H9 (cell line): Measurements from ENCODE around the gene IL16. TPM values are rescaled to one million over a fixed set of nuclear protein-coding genes. Genes with fewer than 3 reads are reported as not detected.

Experiments
- DNase-seq: peaks from one replicate; pipeline ENCODE4 v3.0.0-alpha.2; 2017
- H2AFZ ChIP-seq: one replicate; pipeline ENCODE4 v1.6.1; 2013; ENCODE audit warnings: mild to moderate bottlenecking, low read length, control low read depth, moderate library complexity
- H2AK5ac ChIP-seq: 2 replicates; pipeline ENCODE4 v1.6.1; 2013; ENCODE audit warnings: low read length, control low read depth, mixed read lengths; ENCODE audit not compliant: insufficient read length
- H2BK120ac ChIP-seq: one replicate; pipeline ENCODE4 v1.6.1; 2013; ENCODE audit warnings: low read depth, mild to moderate bottlenecking, low read length, control low read depth, inconsistent platforms; ENCODE audit not compliant: poor library complexity, severe bottlenecking
- H2BK12ac ChIP-seq: 2 replicates; pipeline ENCODE4 v1.6.1; 2013; ENCODE audit warnings: low read length, control low read depth, mixed read lengths, low read depth; ENCODE audit not compliant: insufficient read length
- H2BK15ac ChIP-seq: 2 replicates; pipeline ENCODE4 v1.6.1; 2013; ENCODE audit warnings: low read depth, low read length, control low read depth
- H2BK20ac ChIP-seq: one replicate; pipeline ENCODE4 v1.6.1; 2013; ENCODE audit warnings: low read depth, mild to moderate bottlenecking, low read length, control low read depth, inconsistent platforms; ENCODE audit not compliant: poor library complexity, severe bottlenecking
- H2BK5ac ChIP-seq: 2 replicates; pipeline ENCODE4 v1.6.1; 2013; ENCODE audit warnings: low read length, control low read depth, mixed read lengths; ENCODE audit not compliant: insufficient read length
- H3K14ac ChIP-seq: 2 replicates; pipeline ENCODE4 v1.6.1; 2013; ENCODE audit warnings: low read length, control low read depth; ENCODE audit not compliant: insufficient read depth
- H3K18ac ChIP-seq: 2 replicates; pipeline ENCODE4 v1.6.1; 2013; ENCODE audit warnings: low read depth, mild to moderate bottlenecking, mixed read lengths, low read length, control low read depth; ENCODE audit not compliant: insufficient read length
- H3K23ac ChIP-seq: 2 replicates; pipeline ENCODE4 v1.6.1; 2013; ENCODE audit warnings: low read length, control low read depth, mixed read lengths, low read depth; ENCODE audit not compliant: insufficient read length
- H3K23me2 ChIP-seq: 2 replicates; pipeline ENCODE4 v1.6.1; 2013; ENCODE audit warnings: low read depth, mild to moderate bottlenecking, mixed read lengths, low read length, control low read depth; ENCODE audit not compliant: insufficient read length, poor library complexity, severe bottlenecking
- H3K27ac ChIP-seq: 2 replicates; pipeline ENCODE4 v1.5.1; 2013; ENCODE audit warnings: low read length, control low read depth, mixed read lengths, low read depth; ENCODE audit not compliant: insufficient read length
- H3K27me3 ChIP-seq: 2 replicates; pipeline ENCODE4 v1.6.1; 2013; ENCODE audit warnings: low read length, control low read depth, inconsistent platforms; ENCODE audit not compliant: insufficient read depth
- H3K4ac ChIP-seq: 2 replicates; pipeline ENCODE4 v1.6.1; 2013; ENCODE audit warnings: low read depth, mild to moderate bottlenecking, control low read depth, inconsistent platforms, low read length, moderate library complexity
- H3K4me1 ChIP-seq: 2 replicates; pipeline ENCODE4 v1.6.1; 2013; ENCODE audit warnings: low read length, control low read depth, inconsistent platforms; ENCODE audit not compliant: insufficient read depth
- H3K4me2 ChIP-seq: 2 replicates; pipeline ENCODE4 v1.6.1; 2013; ENCODE audit warnings: low read length, control low read depth, mixed read lengths; ENCODE audit not compliant: insufficient read length, insufficient read depth
- H3K56ac ChIP-seq: 2 replicates; pipeline ENCODE4 v1.6.1; 2013; ENCODE audit warnings: low read depth, mild to moderate bottlenecking, mixed read lengths, low read length, control low read depth; ENCODE audit not compliant: insufficient read length
- H3K79me1 ChIP-seq: 2 replicates; pipeline ENCODE4 v1.6.1; 2013; ENCODE audit warnings: low read depth, mild to moderate bottlenecking, moderate library complexity, low read length, control low read depth, inconsistent platforms; ENCODE audit not compliant: insufficient read depth, poor library complexity, severe bottlenecking
- H3K79me2 ChIP-seq: 2 replicates; pipeline ENCODE4 v1.6.1; 2013; ENCODE audit warnings: low read length, control low read depth, inconsistent platforms; ENCODE audit not compliant: insufficient read depth
- H3K9ac ChIP-seq: 2 replicates; pipeline ENCODE4 v1.6.1; 2013; ENCODE audit warnings: low read length, control low read depth, mixed read lengths; ENCODE audit not compliant: insufficient read length; ENCODE audit errors: extremely low read depth
- H3K9me3 ChIP-seq: one replicate; pipeline ENCODE4 v1.6.1; 2013; ENCODE audit warnings: low read depth, low read length, inconsistent platforms; ENCODE audit not compliant: control insufficient read depth
- H3T11ph ChIP-seq: one replicate; pipeline ENCODE4 v1.6.1; 2013; ENCODE audit warnings: mild to moderate bottlenecking, low read length, control low read depth, inconsistent platforms
- H4K20me1 ChIP-seq: one replicate; pipeline ENCODE4 v1.6.1; 2013; ENCODE audit not compliant: control insufficient read depth, insufficient read length, insufficient read depth
- H4K5ac ChIP-seq: 2 replicates; pipeline ENCODE4 v1.6.1; 2013; ENCODE audit warnings: low read depth, mild to moderate bottlenecking, mixed read lengths, low read length, control low read depth; ENCODE audit not compliant: insufficient read length
- H4K8ac ChIP-seq: replicated peaks from 2 replicates; pipeline ENCODE4 v1.6.1; 2013; ENCODE audit warnings: low read length, control low read depth, mixed read lengths, low read depth; ENCODE audit not compliant: insufficient read length
- H4K91ac ChIP-seq: 2 replicates; pipeline ENCODE4 v1.6.1; 2013; ENCODE audit warnings: low read depth, mild to moderate bottlenecking, moderate library complexity, mixed read lengths, low read length, control low read depth; ENCODE audit not compliant: insufficient read length
- H3K27ac Mint-ChIP-seq, 3 experiments: 2 replicates in 2 of 3; 3 replicates in 1 of 3; pipeline ENCODE4 v1.8.0; 2020 to 2021; ENCODE audit warnings: mixed read lengths in 3 of 3, mild to moderate bottlenecking in 1 of 3, moderate library complexity in 1 of 3
- H3K27me3 Mint-ChIP-seq: 2 replicates; pipeline ENCODE4 v1.8.0; 2021; ENCODE audit warnings: low read depth, mild to moderate bottlenecking, moderate library complexity, mixed read lengths
- H3K36me3 Mint-ChIP-seq, 3 experiments: 2 replicates in 2 of 3; 3 replicates in 1 of 3; pipeline ENCODE4 v1.8.0; 2020 to 2021; ENCODE audit warnings: low read depth in 3 of 3, mixed read lengths in 3 of 3; ENCODE audit not compliant: insufficient read depth in 1 of 3
- H3K4me1 Mint-ChIP-seq, 2 experiments: 2 replicates each; pipeline ENCODE4 v1.8.0; 2020; ENCODE audit warnings: mixed read lengths in 2 of 2
- H3K4me3 Mint-ChIP-seq, 2 experiments: 2 replicates in 1 of 2; 3 replicates in 1 of 2; pipeline ENCODE4 v1.8.0; 2020 to 2021; ENCODE audit warnings: mild to moderate bottlenecking in 2 of 2, mixed read lengths in 2 of 2, moderate library complexity in 1 of 2
- H3K9me3 Mint-ChIP-seq, 2 experiments: 2 replicates in 1 of 2; 3 replicates in 1 of 2; pipeline ENCODE4 v1.8.0; 2020; ENCODE audit warnings: mild to moderate bottlenecking in 2 of 2, mixed read lengths in 2 of 2, moderate library complexity in 1 of 2
- WGBS: extraction: QIAGEN DNeasy Blood & Tissue Kit; methylation state at CpG from one replicate; pipeline ENCODE4 v1.1.7; 2013; ENCODE audit warnings: missing lambda C conversion rate, low lambda C conversion rate, mixed read lengths; ENCODE audit not compliant: insufficient read length; ENCODE audit errors: extremely low coverage; 5-methylcytosine and 5-hydroxymethylcytosine counted together
- total RNA-seq: library from RNA; stranded (reverse); gene quantifications from 2 replicates; pipeline ENCODE4 v1.2.1, GENCODE V29; 2021
- TF ChIP-seq, protein P1 (sequence below): fragments of 200-600 bp; sonication (generic); conservative IDR thresholded peaks from 3 replicates; pipeline ENCODE4 v1.8.0; 2021; ENCODE audit warnings: antibody characterized with exemption, mild to moderate bottlenecking

Gene IL16
- total RNA-seq, 1 experiment from 2014 or later: 0.28 TPM

DNA sequence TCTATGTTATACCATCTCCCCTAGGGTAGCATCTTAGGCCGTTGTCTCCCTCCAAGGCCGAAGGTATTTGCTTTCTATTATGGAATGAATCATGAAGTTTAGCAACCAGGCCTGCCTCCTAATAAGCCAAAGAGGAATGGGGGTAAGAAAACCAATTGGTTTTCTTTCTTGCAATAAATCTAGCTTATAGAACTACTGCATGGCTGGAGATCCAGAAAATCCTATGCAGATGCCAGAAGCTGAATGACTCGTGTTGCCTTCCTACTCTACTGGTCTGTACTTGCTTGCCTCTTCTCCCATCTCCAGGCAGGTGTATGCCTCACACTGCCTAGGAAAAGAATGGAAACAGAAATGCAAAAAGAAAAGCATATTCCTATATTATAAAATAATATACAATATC is 31.1 kb upstream of the IL16 start:
- no peak overlapping the region for H2BK120ac ChIP-seq

More for the DNA sequence above, 31.1 kb upstream of the IL16 start:
- H2AK5ac ChIP-seq: no peak overlapping the region
- H4K91ac ChIP-seq: no peak overlapping the region
- TF ChIP-seq, protein P1, sequence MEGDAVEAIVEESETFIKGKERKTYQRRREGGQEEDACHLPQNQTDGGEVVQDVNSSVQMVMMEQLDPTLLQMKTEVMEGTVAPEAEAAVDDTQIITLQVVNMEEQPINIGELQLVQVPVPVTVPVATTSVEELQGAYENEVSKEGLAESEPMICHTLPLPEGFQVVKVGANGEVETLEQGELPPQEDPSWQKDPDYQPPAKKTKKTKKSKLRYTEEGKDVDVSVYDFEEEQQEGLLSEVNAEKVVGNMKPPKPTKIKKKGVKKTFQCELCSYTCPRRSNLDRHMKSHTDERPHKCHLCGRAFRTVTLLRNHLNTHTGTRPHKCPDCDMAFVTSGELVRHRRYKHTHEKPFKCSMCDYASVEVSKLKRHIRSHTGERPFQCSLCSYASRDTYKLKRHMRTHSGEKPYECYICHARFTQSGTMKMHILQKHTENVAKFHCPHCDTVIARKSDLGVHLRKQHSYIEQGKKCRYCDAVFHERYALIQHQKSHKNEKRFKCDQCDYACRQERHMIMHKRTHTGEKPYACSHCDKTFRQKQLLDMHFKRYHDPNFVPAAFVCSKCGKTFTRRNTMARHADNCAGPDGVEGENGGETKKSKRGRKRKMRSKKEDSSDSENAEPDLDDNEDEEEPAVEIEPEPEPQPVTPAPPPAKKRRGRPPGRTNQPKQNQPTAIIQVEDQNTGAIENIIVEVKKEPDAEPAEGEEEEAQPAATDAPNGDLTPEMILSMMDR: no peak
- no peak overlapping the region for H3K23ac ChIP-seq
- H3K27ac Mint-ChIP-seq: no peak overlapping the region
- no peak for DNase-seq
- H3K4ac ChIP-seq: no peak overlapping the region
- no peaks in the 10 kb centered on the region for H3K27me3 ChIP-seq
- no peak overlapping the region for H4K8ac ChIP-seq
- H2BK12ac ChIP-seq: no peak overlapping the region
- no peak overlapping the region for H2AFZ ChIP-seq
- no peaks in the 10 kb centered on the region for H4K20me1 ChIP-seq
- H3K27me3 Mint-ChIP-seq: peaks cover 23% of the 10 kb centered on the region
- WGBS: no CpG with 5 or more reads among the region's 3 CpGs
- no peak overlapping the region for H3K9ac ChIP-seq
- H2BK15ac ChIP-seq: no peak overlapping the region
- no peak overlapping the region for H3K4me3 Mint-ChIP-seq
- no peak overlapping the region for H2BK20ac ChIP-seq
- H3K18ac ChIP-seq: no peak overlapping the region
- no peaks in the 10 kb centered on the region for H3K9me3 Mint-ChIP-seq
- no peaks in the 10 kb centered on the region for H3K23me2 ChIP-seq
- no peak overlapping the region for H3K56ac ChIP-seq
- H3T11ph ChIP-seq: no peak overlapping the region
- no peaks in the 10 kb centered on the region for H3K36me3 Mint-ChIP-seq
- no peaks in the 10 kb centered on the region for H3K79me2 ChIP-seq
- no peak overlapping the region for H3K14ac ChIP-seq
- no peak overlapping the region for H2BK5ac ChIP-seq
- H3K27ac ChIP-seq: no peak overlapping the region
- H3K4me1 Mint-ChIP-seq: no peaks in the 10 kb centered on the region
- no peaks in the 10 kb centered on the region for H3K4me1 ChIP-seq
- no peak overlapping the region for H3K4me2 ChIP-seq
- no peaks in the 10 kb centered on the region for H3K79me1 ChIP-seq
- no peak overlapping the region for H4K5ac ChIP-seq
- H3K9me3 ChIP-seq: no peaks in the 10 kb centered on the region
